Coronary artery (tissue), 2 donors: Measurements from ENCODE around the gene EID1.

Source experiments
- DNase-seq: peaks from one replicate; pipeline ENCODE4 v3.0.0-alpha.2; 2017; ENCODE audit warnings: low spot score
- H3K27ac ChIP-seq, 2 donors: fragments of 200-600 bp; sonication (generic); one replicate each; pipeline ENCODE4 v1.5.1; 2016 to 2019
- H3K4me3 ChIP-seq: fragments of 200-600 bp; sonication (generic); 2 replicates; pipeline ENCODE4 v1.5.1; 2016; ENCODE audit warnings: mild to moderate bottlenecking, moderate library complexity
- TF ChIP-seq, protein P1 (sequence below): fragments of 200-600 bp; sonication (generic); IDR thresholded peaks from one replicate; pipeline ENCODE4 v1.5.1; 2019; ENCODE audit warnings: antibody characterized with exemption

EID1 gene

DNA sequence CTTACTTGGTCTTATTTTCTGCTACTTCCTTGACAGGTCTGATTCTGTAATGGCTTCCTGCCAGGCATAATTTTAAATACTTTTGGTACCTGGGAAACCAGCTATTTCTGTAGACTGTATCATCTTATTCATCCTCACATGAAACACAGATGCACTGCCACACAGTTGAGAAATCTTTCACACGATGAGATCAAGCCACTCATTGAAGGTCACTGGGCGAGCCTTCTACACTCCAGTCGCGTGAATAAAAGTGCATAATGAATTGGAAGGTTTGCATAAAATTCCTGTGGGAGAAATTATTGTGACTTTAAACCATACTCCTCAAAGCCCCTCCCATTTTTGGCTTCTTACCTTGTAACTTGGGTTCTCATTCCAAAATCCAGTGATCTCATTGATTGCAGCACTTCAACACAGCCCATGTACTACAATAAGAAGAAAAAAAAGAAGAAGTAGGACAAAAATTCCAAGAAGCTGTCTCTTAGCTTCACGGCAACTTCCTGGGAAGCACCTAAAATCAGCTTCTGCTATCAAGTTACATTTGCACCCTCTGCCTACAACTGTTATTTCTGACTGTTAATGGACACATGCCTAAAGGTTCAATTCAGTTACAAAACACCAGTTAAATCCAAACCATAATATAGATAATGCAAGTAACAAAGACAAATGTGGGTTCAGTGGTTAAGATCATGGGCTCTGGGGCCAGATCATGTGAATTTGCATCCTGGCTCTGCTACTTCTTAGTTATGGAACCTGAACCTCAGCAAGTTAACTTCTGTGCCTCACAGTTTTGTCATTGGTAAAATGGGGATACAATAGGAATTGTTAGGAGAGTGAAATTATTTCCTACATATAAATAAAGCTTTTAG lies 46.8 kb downstream of the EID1 start:
- H3K4me3 ChIP-seq: no peak overlapping the region
- TF ChIP-seq, protein P1, sequence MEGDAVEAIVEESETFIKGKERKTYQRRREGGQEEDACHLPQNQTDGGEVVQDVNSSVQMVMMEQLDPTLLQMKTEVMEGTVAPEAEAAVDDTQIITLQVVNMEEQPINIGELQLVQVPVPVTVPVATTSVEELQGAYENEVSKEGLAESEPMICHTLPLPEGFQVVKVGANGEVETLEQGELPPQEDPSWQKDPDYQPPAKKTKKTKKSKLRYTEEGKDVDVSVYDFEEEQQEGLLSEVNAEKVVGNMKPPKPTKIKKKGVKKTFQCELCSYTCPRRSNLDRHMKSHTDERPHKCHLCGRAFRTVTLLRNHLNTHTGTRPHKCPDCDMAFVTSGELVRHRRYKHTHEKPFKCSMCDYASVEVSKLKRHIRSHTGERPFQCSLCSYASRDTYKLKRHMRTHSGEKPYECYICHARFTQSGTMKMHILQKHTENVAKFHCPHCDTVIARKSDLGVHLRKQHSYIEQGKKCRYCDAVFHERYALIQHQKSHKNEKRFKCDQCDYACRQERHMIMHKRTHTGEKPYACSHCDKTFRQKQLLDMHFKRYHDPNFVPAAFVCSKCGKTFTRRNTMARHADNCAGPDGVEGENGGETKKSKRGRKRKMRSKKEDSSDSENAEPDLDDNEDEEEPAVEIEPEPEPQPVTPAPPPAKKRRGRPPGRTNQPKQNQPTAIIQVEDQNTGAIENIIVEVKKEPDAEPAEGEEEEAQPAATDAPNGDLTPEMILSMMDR: no peak
- no peak overlapping the region for H3K27ac ChIP-seq
- DNase-seq: no peak

- H3K4me3 ChIP-seq: peak overlapping the region; percentile 3
- H3K27ac ChIP-seq: peak overlapping the region in 1 of 2 donors; percentile 66
- DNase-seq: no peak
- TF ChIP-seq, protein P1: no peak
These were observed 47.8 kb downstream of the EID1 start for GRCh38 chr15:48925714-48926223.

- TF ChIP-seq, protein P1: no peak
- DNase-seq: no peak
- H3K4me3 ChIP-seq: no peak overlapping the region
- H3K27ac ChIP-seq: peak overlapping the region in 1 of 2 donors; percentile 76
These were observed 51.1 kb downstream of the EID1 start for GRCh38 chr15:48928877-48929538.

- no peak for DNase-seq
- no peak overlapping the region for H3K4me3 ChIP-seq
- TF ChIP-seq, protein P1: no peak
- peak overlapping the region in 1 of 2 donors; percentile 76 for H3K27ac ChIP-seq
These were observed 51.7 kb downstream of the EID1 start for GRCh38 chr15:48929661-48930060.
